GM12878 (cell line): ENCODE measurements around the gene NLRP10. TPM values are rescaled to one million over a fixed set of nuclear protein-coding genes. Genes with fewer than 3 reads are reported as not detected.

ENCODE experiments used
- ATAC-seq: fragments of 200-7000 bp; cut with Tn5 transposase; 3 replicates; pipeline ENCODE4 v1.9.1; 2020; ENCODE audit warnings: mild to moderate bottlenecking, moderate library complexity
- BruUV-seq: library from RNA; stranded (reverse); fragments of 400-500 nt; replicated peaks from 2 replicates; lab custom pipeline; 2021; lab: Mats Ljungman, UMichigan
- CTCF ChIA-PET: fragments of 300-600 bp; sonication (Branson Sonifier 250); formaldehyde crosslinking; extraction: SDS; loops from one replicate; lab custom pipeline; 2021; ENCODE audit warnings: inconsistent platforms; lab: Yijun Ruan, JAX
- POLR2A ChIA-PET: fragments of 350-600 bp; formaldehyde crosslinking; extraction: SDS; loops from one replicate; lab custom pipeline; 2021; ENCODE audit warnings: inconsistent platforms; lab: Charles Lee
- RAD21 ChIA-PET: fragments of 300-600 bp; sonication (Branson Sonifier 250); formaldehyde crosslinking; loops from one replicate; lab custom pipeline; 2023; ENCODE audit warnings: antibody characterized with exemption; ENCODE audit not compliant: unreplicated experiment; lab: Charles Lee
- SMC1A ChIA-PET: fragments of 300-600 bp; sonication (Branson Sonifier 250); formaldehyde crosslinking; loops from one replicate; lab custom pipeline; 2023; ENCODE audit not compliant: unreplicated experiment, uncharacterized antibody; lab: Charles Lee
- DNase-seq: peaks from one replicate; pipeline ENCODE4 v3.0.0-alpha.2; 2011; ENCODE audit warnings: low read depth, low spot score
- FAIRE-seq: peaks from 3 replicates; lab custom pipeline; 2011; peaks lifted over from hg19 to GRCh38; lab: Jason Lieb, UNC
- H2AFZ ChIP-seq: 2 replicates; pipeline ENCODE4 v1.6.0; 2011; ENCODE audit warnings: low read depth, low read length, control low read depth; ENCODE audit not compliant: control insufficient read depth
- H3K27ac ChIP-seq: 2 replicates; pipeline ENCODE4 v1.5.1; 2011; ENCODE audit warnings: control low read depth; ENCODE audit not compliant: control insufficient read depth, insufficient read depth
- H3K27me3 ChIP-seq, 2 experiments: replicated peaks in 1 of 2; 2 replicates each; pipeline versions ENCODE4 v1.6.0 to v1.6.1; 2011; ENCODE audit warnings: low read length in 1 of 2; ENCODE audit not compliant: control insufficient read depth in 2 of 2, insufficient read depth in 2 of 2
- H3K36me3 ChIP-seq, 2 experiments: 2 replicates each; pipeline ENCODE4 v1.5.1; 2011; ENCODE audit warnings: low read length in 1 of 2; ENCODE audit not compliant: control insufficient read depth in 2 of 2, insufficient read depth in 2 of 2
- H3K4me1 ChIP-seq: 2 replicates; pipeline ENCODE4 v1.6.1; 2011; ENCODE audit warnings: mild to moderate bottlenecking, low read length, moderate library complexity, mixed read lengths; ENCODE audit not compliant: control insufficient read depth, insufficient read depth
- H3K4me2 ChIP-seq: 2 replicates; pipeline ENCODE4 v1.6.0; 2011; ENCODE audit warnings: control low read depth; ENCODE audit not compliant: control insufficient read depth, insufficient read depth
- H3K4me3 ChIP-seq: fragments of 200-600 bp; sonication (generic); 2 replicates; pipeline ENCODE4 v1.5.1; 2016
- H3K79me2 ChIP-seq: 2 replicates; pipeline ENCODE4 v1.6.0; 2011; ENCODE audit warnings: low read length; ENCODE audit not compliant: control insufficient read depth, insufficient read depth
- H3K9ac ChIP-seq: 2 replicates; pipeline ENCODE4 v1.8.0; 2011; ENCODE audit warnings: low read length, control low read depth, mixed read lengths; ENCODE audit not compliant: control insufficient read depth, insufficient read depth
- H3K9me3 ChIP-seq: replicated peaks from 3 replicates; pipeline ENCODE4 v1.5.1; 2011; ENCODE audit warnings: mild to moderate bottlenecking, low read length; ENCODE audit not compliant: control insufficient read depth, insufficient read depth
- H4K20me1 ChIP-seq: 2 replicates; pipeline ENCODE4 v1.6.0; 2011; ENCODE audit not compliant: control insufficient read depth, insufficient read depth
- ASH2L ChIP-seq: fragments of 300-600, 200-600 bp; sonication (generic); IDR thresholded peaks from 2 replicates; pipeline ENCODE4 v1.6.1; 2017; ENCODE audit warnings: low read depth, mild to moderate bottlenecking, borderline replicate concordance
- CBX3 ChIP-seq: fragments of 200-600 bp; sonication (generic); IDR thresholded peaks from 2 replicates; pipeline ENCODE4 v1.6.1; 2016; ENCODE audit warnings: low read depth, borderline replicate concordance
- EP300 ChIP-seq, 2 experiments: fragments of 150-350 bp in 1 of 2; IDR thresholded peaks; 2 replicates each; pipeline ENCODE4 v1.6.1; 2011 to 2012; ENCODE audit warnings: low read depth in 2 of 2, low read length in 2 of 2, borderline replicate concordance in 1 of 2, improper control_type of control experiment in 1 of 2, inconsistent platforms in 1 of 2; ENCODE audit not compliant: control insufficient read depth in 1 of 2
- ETV6 ChIP-seq, 2 experiments: fragments of 450-650 bp in 1 of 2; IDR thresholded peaks in 1 of 2; conservative IDR thresholded peaks in 1 of 2; 2 replicates each; pipeline ENCODE4 v1.6.1; 2014; ENCODE audit warnings: antibody characterized with exemption in 1 of 2, borderline replicate concordance in 1 of 2, low read depth in 1 of 2, mild to moderate bottlenecking in 1 of 2, moderate library complexity in 1 of 2
- HDAC2 ChIP-seq: fragments of 200-600 bp; sonication (generic); IDR thresholded peaks from 2 replicates; pipeline ENCODE4 v1.6.1; 2017
- NR2C2 ChIP-seq: IDR thresholded peaks from 2 replicates; pipeline ENCODE4 v1.6.1; 2011; ENCODE audit warnings: borderline replicate concordance, low read depth; ENCODE audit not compliant: control insufficient read depth, insufficient read length
- POLR2AphosphoS5 ChIP-seq: IDR thresholded peaks from 2 replicates; pipeline ENCODE4 v1.6.1; 2011; ENCODE audit warnings: mild to moderate bottlenecking, low read length, inconsistent platforms
- RB1 ChIP-seq: fragments of 450-650 bp; formaldehyde crosslinking; IDR thresholded peaks from 2 replicates; pipeline ENCODE4 v1.6.1; 2017; ENCODE audit warnings: mild to moderate bottlenecking, borderline replicate concordance
- ZBED1 ChIP-seq: IDR thresholded peaks from 2 replicates; pipeline ENCODE4 v1.6.1; 2016; ENCODE audit warnings: borderline replicate concordance
- ZNF384 ChIP-seq: IDR thresholded peaks from 2 replicates; pipeline ENCODE4 v1.6.1; 2012; ENCODE audit warnings: low read depth, mild to moderate bottlenecking, low read length, improper control_type of control experiment, borderline replicate concordance
- WGBS: methylation state at CpG from one replicate; pipeline ENCODE4 v1.1.6; 2016; ENCODE audit warnings: low lambda C conversion rate; ENCODE audit not compliant: insufficient replicate concordance, insufficient coverage; ENCODE audit errors: missing lambda C conversion rate; 5-methylcytosine and 5-hydroxymethylcytosine counted together
- in situ Hi-C: fragments of 300-500 bp; cut with MboI; formaldehyde crosslinking; loops from 9 replicates; pipeline ENCODE4 v1.14.3; 2018; ENCODE audit warnings: mixed read lengths
- intact Hi-C: fragments of 100-400 bp; cut with micrococcal nuclease; formaldehyde crosslinking; loops from one replicate; pipeline ENCODE4 v1.14.2; 2022; ENCODE audit not compliant: unreplicated experiment
- polyA plus RNA-seq, 11 experiments: library from polyadenylated mRNA; depleted of rRNA in 4 of 11; unstranded in 6 of 11; stranded (reverse) in 5 of 11; fragments of >200 nt; fragmentation: Nextera tagmentation in 4 of 11; fragmentation: Illumina TruSeq in 1 of 11; extraction: Ambion mirVana in 4 of 11; extraction: Trizol in 1 of 11; gene quantifications; 1 replicate in 1 of 11; 2 replicates in 10 of 11; pipeline versions ENCODE4 v1.2.1 to v1.2.3, GENCODE V29; 2011 to 2016; ENCODE audit warnings: inconsistent platforms in 2 of 11, missing spikeins in 2 of 11, low read depth in 1 of 11
- total RNA-seq, 4 experiments: library from RNA; depleted of rRNA in 3 of 4; stranded (reverse); fragments of >200 nt in 3 of 4; fragmentation: Illumina TruSeq in 1 of 4; extraction: Trizol in 1 of 4; gene quantifications; 2 replicates each; pipeline versions ENCODE4 v1.2.1 to v1.2.3, GENCODE V29; 2013 to 2021
- TF ChIP-seq, protein P1 (sequence below): IDR thresholded peaks from 2 replicates; pipeline ENCODE4 v1.6.1; 2011; ENCODE audit warnings: low read depth, low read length, improper control_type of control experiment, borderline replicate concordance
- TF ChIP-seq, protein P2 (sequence below): fragments of 450-650 bp; IDR thresholded peaks from 2 replicates; pipeline ENCODE4 v1.6.1; 2017; ENCODE audit warnings: low read depth, mild to moderate bottlenecking, moderate library complexity
- TF ChIP-seq, protein P3 (sequence below): IDR thresholded peaks from 2 replicates; pipeline ENCODE4 v1.6.1; 2012; ENCODE audit warnings: improper control_type of control experiment, low read depth, low read length; ENCODE audit not compliant: insufficient replicate concordance

Gene NLRP10
- total and polyA plus RNA-seq, 10 of the 15 experiments (the other 5 are each of a cell fraction or from before 2014, with no cell fraction given), result 0.04 TPM; not detected in 9

DNA sequence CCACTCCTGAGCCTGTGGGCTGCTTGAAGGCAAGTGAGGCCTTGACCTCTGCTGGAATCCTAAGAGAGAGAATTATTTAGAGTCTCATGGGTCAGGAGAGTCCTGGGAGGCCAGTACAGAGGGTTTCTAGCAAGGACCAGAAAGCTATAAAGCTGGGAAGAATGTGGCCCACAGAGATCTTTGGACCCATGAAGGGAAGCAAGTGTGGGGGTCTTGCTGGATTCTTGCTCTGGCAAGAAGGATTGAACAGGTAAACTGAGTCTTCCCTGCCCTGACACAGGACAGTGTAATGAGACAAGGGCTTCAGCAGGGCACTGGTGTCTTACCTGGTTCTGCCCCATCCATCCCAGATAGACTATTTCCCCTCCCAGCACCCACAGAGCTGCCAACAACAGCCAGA is 40.3 kb upstream of the NLRP10 start (continued):
- no peak for TF ChIP-seq ETV6 (conservative IDR thresholded peaks at IDR 0.05 in 1 of 2, IDR thresholded peaks at IDR 0.05 in 1 of 2; ENCODE audit: borderline replicate concordance in 1 of 2, low read depth in 1 of 2)
- TF ChIP-seq POLR2AphosphoS5, result no peak
- TF ChIP-seq HDAC2, result no peak
- TF ChIP-seq, protein P1, sequence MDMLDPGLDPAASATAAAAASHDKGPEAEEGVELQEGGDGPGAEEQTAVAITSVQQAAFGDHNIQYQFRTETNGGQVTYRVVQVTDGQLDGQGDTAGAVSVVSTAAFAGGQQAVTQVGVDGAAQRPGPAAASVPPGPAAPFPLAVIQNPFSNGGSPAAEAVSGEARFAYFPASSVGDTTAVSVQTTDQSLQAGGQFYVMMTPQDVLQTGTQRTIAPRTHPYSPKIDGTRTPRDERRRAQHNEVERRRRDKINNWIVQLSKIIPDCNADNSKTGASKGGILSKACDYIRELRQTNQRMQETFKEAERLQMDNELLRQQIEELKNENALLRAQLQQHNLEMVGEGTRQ, result no peak
- TF ChIP-seq ZBED1, result no peak
- TF ChIP-seq, protein P2, sequence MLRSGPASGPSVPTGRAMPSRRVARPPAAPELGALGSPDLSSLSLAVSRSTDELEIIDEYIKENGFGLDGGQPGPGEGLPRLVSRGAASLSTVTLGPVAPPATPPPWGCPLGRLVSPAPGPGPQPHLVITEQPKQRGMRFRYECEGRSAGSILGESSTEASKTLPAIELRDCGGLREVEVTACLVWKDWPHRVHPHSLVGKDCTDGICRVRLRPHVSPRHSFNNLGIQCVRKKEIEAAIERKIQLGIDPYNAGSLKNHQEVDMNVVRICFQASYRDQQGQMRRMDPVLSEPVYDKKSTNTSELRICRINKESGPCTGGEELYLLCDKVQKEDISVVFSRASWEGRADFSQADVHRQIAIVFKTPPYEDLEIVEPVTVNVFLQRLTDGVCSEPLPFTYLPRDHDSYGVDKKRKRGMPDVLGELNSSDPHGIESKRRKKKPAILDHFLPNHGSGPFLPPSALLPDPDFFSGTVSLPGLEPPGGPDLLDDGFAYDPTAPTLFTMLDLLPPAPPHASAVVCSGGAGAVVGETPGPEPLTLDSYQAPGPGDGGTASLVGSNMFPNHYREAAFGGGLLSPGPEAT, result no peak
- no peak for TF ChIP-seq ASH2L

DNA sequence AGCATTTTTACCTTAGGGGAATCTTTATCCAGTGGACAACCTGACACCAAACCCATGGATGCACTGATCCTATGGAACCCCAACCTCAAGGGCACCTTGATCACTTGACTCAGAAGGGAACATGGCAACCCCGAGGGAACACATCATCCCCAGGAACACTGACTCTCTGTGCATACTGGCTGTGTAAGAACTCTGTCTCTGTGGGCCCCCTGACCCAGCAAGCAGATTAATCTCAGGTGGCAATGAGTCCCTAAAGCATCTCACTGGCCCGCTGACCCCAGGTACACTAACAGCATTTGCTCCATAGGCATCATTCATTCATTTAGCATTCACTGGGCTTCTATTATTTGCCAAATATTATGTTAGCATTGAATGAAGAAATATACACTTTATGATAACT is 38.8 kb upstream of the NLRP10 start:
- DNase-seq (no peak), ATAC-seq (no peak), FAIRE-seq (no peak)
- no peak for TF ChIP-seq NR2C2
- no peak for TF ChIP-seq RB1
- TF ChIP-seq EP300 (IDR thresholded peaks at IDR 0.05; ENCODE audit: borderline replicate concordance in 1 of 2, control insufficient read depth in 1 of 2, low read depth in 2 of 2, low read length in 2 of 2), result no peak
- no peak for TF ChIP-seq ZNF384
- TF ChIP-seq, protein P3, sequence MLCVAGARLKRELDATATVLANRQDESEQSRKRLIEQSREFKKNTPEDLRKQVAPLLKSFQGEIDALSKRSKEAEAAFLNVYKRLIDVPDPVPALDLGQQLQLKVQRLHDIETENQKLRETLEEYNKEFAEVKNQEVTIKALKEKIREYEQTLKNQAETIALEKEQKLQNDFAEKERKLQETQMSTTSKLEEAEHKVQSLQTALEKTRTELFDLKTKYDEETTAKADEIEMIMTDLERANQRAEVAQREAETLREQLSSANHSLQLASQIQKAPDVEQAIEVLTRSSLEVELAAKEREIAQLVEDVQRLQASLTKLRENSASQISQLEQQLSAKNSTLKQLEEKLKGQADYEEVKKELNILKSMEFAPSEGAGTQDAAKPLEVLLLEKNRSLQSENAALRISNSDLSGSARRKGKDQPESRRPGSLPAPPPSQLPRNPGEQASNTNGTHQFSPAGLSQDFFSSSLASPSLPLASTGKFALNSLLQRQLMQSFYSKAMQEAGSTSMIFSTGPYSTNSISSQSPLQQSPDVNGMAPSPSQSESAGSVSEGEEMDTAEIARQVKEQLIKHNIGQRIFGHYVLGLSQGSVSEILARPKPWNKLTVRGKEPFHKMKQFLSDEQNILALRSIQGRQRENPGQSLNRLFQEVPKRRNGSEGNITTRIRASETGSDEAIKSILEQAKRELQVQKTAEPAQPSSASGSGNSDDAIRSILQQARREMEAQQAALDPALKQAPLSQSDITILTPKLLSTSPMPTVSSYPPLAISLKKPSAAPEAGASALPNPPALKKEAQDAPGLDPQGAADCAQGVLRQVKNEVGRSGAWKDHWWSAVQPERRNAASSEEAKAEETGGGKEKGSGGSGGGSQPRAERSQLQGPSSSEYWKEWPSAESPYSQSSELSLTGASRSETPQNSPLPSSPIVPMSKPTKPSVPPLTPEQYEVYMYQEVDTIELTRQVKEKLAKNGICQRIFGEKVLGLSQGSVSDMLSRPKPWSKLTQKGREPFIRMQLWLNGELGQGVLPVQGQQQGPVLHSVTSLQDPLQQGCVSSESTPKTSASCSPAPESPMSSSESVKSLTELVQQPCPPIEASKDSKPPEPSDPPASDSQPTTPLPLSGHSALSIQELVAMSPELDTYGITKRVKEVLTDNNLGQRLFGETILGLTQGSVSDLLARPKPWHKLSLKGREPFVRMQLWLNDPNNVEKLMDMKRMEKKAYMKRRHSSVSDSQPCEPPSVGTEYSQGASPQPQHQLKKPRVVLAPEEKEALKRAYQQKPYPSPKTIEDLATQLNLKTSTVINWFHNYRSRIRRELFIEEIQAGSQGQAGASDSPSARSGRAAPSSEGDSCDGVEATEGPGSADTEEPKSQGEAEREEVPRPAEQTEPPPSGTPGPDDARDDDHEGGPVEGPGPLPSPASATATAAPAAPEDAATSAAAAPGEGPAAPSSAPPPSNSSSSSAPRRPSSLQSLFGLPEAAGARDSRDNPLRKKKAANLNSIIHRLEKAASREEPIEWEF, result no peak
- TF ChIP-seq CBX3, result no peak
- ChIA-PET POLR2A (no interaction called here), SMC1A (no interaction called here), CTCF (interaction anchor here (3.5 to 6.7 kb wide), 2 partner anchors 88 to 95 kb away, joined by 64 to 94 read pairs; no protein-coding TSS in a partner anchor), RAD21 (interaction anchor here (1.7 kb wide), 1 partner anchor 113 kb away, joined by 3 read pairs; no protein-coding TSS in a partner anchor)
- in situ Hi-C loops, result no loop called here
- Histone ChIP-seq H3K9ac (no peak overlapping the region), H3K4me2 (no peak overlapping the region), H3K4me1 (no peaks in the 10 kb centered on the region), H3K27me3 (no peaks in the 10 kb centered on the region), H3K4me3 (no peak overlapping the region), H3K27ac (no peak overlapping the region), H3K9me3 (no peaks in the 10 kb centered on the region), H2AFZ (no peak overlapping the region), H4K20me1 (no peaks in the 10 kb centered on the region), H3K36me3 (peaks cover 1 to 3% of the 10 kb centered on the region in 2 experiments; a peak in 3 of 4 replicates), H3K79me2 (no peaks in the 10 kb centered on the region)
- 95% methylated on average over 2 of the region's 2 CpGs for WGBS
- intact Hi-C loops, result no loop called here
- no TSS peak for BruUV-seq
